ENCODE results near the gene HES7.

GRCh38 chr17:8133941-8134340 lies 10.0 kb upstream of the HES7 start:
- TF ChIP-seq, protein P1, sequence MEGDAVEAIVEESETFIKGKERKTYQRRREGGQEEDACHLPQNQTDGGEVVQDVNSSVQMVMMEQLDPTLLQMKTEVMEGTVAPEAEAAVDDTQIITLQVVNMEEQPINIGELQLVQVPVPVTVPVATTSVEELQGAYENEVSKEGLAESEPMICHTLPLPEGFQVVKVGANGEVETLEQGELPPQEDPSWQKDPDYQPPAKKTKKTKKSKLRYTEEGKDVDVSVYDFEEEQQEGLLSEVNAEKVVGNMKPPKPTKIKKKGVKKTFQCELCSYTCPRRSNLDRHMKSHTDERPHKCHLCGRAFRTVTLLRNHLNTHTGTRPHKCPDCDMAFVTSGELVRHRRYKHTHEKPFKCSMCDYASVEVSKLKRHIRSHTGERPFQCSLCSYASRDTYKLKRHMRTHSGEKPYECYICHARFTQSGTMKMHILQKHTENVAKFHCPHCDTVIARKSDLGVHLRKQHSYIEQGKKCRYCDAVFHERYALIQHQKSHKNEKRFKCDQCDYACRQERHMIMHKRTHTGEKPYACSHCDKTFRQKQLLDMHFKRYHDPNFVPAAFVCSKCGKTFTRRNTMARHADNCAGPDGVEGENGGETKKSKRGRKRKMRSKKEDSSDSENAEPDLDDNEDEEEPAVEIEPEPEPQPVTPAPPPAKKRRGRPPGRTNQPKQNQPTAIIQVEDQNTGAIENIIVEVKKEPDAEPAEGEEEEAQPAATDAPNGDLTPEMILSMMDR (IDR thresholded peaks at IDR 0.05) = no peak
- TF ChIP-seq CHD2 (IDR thresholded peaks at IDR 0.05; ENCODE audit: low read length, partially characterized antibody) = no peak
- no peak for TF ChIP-seq EP300 (IDR thresholded peaks at IDR 0.05)
- TF ChIP-seq, protein P2, sequence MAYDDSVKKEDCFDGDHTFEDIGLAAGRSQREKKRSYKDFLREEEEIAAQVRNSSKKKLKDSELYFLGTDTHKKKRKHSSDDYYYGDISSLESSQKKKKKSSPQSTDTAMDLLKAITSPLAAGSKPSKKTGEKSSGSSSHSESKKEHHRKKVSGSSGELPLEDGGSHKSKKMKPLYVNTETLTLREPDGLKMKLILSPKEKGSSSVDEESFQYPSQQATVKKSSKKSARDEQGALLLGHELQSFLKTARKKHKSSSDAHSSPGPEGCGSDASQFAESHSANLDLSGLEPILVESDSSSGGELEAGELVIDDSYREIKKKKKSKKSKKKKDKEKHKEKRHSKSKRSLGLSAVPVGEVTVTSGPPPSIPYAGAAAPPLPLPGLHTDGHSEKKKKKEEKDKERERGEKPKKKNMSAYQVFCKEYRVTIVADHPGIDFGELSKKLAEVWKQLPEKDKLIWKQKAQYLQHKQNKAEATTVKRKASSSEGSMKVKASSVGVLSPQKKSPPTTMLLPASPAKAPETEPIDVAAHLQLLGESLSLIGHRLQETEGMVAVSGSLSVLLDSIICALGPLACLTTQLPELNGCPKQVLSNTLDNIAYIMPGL (CRISPR knock-in tag; IDR thresholded peaks at IDR 0.05; ENCODE audit: borderline replicate concordance) = no peak
- TF ChIP-seq ZFP36 (IDR thresholded peaks at IDR 0.05; ENCODE audit: borderline replicate concordance, partially characterized antibody) = no peak
- TF ChIP-seq, protein P3, sequence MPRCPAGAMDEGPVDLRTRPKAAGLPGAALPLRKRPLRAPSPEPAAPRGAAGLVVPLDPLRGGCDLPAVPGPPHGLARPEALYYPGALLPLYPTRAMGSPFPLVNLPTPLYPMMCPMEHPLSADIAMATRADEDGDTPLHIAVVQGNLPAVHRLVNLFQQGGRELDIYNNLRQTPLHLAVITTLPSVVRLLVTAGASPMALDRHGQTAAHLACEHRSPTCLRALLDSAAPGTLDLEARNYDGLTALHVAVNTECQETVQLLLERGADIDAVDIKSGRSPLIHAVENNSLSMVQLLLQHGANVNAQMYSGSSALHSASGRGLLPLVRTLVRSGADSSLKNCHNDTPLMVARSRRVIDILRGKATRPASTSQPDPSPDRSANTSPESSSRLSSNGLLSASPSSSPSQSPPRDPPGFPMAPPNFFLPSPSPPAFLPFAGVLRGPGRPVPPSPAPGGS (IDR thresholded peaks at IDR 0.05) = no peak
- no peak for TF ChIP-seq RCOR1 (IDR thresholded peaks at IDR 0.05; ENCODE audit: low read depth, low read length)
- TF ChIP-seq MAX (IDR thresholded peaks at IDR 0.05) = no peak
- TF ChIP-seq CEBPB (IDR thresholded peaks at IDR 0.05) = no peak
- no peak for TF ChIP-seq CBX8 (IDR thresholded peaks at IDR 0.05)
- TF ChIP-seq, protein P4, sequence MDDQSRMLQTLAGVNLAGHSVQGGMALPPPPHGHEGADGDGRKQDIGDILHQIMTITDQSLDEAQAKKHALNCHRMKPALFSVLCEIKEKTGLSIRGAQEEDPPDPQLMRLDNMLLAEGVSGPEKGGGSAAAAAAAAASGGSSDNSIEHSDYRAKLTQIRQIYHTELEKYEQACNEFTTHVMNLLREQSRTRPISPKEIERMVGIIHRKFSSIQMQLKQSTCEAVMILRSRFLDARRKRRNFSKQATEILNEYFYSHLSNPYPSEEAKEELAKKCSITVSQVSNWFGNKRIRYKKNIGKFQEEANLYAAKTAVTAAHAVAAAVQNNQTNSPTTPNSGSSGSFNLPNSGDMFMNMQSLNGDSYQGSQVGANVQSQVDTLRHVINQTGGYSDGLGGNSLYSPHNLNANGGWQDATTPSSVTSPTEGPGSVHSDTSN (IDR thresholded peaks at IDR 0.05) = no peak
- TF ChIP-seq, protein P5, sequence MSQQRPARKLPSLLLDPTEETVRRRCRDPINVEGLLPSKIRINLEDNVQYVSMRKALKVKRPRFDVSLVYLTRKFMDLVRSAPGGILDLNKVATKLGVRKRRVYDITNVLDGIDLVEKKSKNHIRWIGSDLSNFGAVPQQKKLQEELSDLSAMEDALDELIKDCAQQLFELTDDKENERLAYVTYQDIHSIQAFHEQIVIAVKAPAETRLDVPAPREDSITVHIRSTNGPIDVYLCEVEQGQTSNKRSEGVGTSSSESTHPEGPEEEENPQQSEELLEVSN (IDR thresholded peaks at IDR 0.05; ENCODE audit: borderline replicate concordance, low read depth) = no peak

All from A549 (cell line).